Ectodermal cell (in vitro differentiated cells): Measurements from ENCODE around the gene S100A16.
"Not testable (repeated sequence)": the region's sequence is repeated elsewhere in the genome, so short reads cannot be mapped to it uniquely, and the experiment has no call there.

Experiments used
- H3K27ac ChIP-seq: 2 replicates; pipeline ENCODE4 v1.7.0; 2013; ENCODE audit warnings: mild to moderate bottlenecking, low read depth, low read length; ENCODE audit not compliant: insufficient read depth, poor library complexity, severe bottlenecking
- H3K27me3 ChIP-seq: 2 replicates; pipeline ENCODE4 v1.7.0; 2013; ENCODE audit warnings: mild to moderate bottlenecking, low read length; ENCODE audit not compliant: insufficient read depth, control insufficient read depth, poor library complexity, severe bottlenecking
- H3K36me3 ChIP-seq: one replicate; pipeline ENCODE4 v1.7.0; 2013; ENCODE audit warnings: low read length; ENCODE audit not compliant: control insufficient read depth, insufficient read depth
- H3K4me1 ChIP-seq: one replicate; pipeline ENCODE4 v1.7.0; 2013; ENCODE audit warnings: low read length; ENCODE audit not compliant: control insufficient read depth, insufficient read depth
- H3K4me3 ChIP-seq: 2 replicates; pipeline ENCODE4 v1.7.0; 2013; ENCODE audit warnings: low read depth, low read length, control low read depth; ENCODE audit not compliant: insufficient read depth
- H3K9me3 ChIP-seq: 2 replicates; pipeline ENCODE4 v1.7.0; 2013; ENCODE audit warnings: mild to moderate bottlenecking, low read length, moderate library complexity; ENCODE audit not compliant: control insufficient read depth
- WGBS, 2 experiments: methylation state at CpG; one replicate each; pipeline ENCODE4 v1.1.7; 2013; ENCODE audit warnings: missing lambda C conversion rate in 2 of 2; 5-methylcytosine and 5-hydroxymethylcytosine counted together

The S100A16 gene

GRCh38 chr1:153588033-153588432, 24.9 kb downstream of the S100A16 start:
- not testable (repeated sequence) for H3K36me3 ChIP-seq, H3K4me1 ChIP-seq, H3K4me3 ChIP-seq, H3K27ac ChIP-seq, H3K9me3 ChIP-seq, H3K27me3 ChIP-seq
- WGBS, 2 experiments: 89 to 92% methylated on average over 9 of the region's 10 CpGs

GRCh38 chr1:153587314-153587713, 25.6 kb downstream of the S100A16 start:
- no peak overlapping the region for H3K4me3 ChIP-seq
- no peaks in the 10 kb centered on the region for H3K27me3 ChIP-seq
- WGBS, 2 experiments: 91 to 94% methylated on average over 5 of the region's 5 CpGs
- no peak overlapping the region for H3K27ac ChIP-seq
- no peaks in the 10 kb centered on the region for H3K36me3 ChIP-seq
- peaks cover 7% of the 10 kb centered on the region for H3K4me1 ChIP-seq
- no peaks in the 10 kb centered on the region for H3K9me3 ChIP-seq

GRCh38 chr1:153586347-153586746, 26.6 kb downstream of the S100A16 start:
- no peaks in the 10 kb centered on the region for H3K9me3 ChIP-seq
- H3K27ac ChIP-seq: no peak overlapping the region
- no peaks in the 10 kb centered on the region for H3K36me3 ChIP-seq
- H3K27me3 ChIP-seq: no peaks in the 10 kb centered on the region
- H3K4me3 ChIP-seq: no peak overlapping the region
- peaks cover 7% of the 10 kb centered on the region for H3K4me1 ChIP-seq
- 83 to 86% methylated on average over 1 of the region's 1 CpG for WGBS, 2 experiments

DNA sequence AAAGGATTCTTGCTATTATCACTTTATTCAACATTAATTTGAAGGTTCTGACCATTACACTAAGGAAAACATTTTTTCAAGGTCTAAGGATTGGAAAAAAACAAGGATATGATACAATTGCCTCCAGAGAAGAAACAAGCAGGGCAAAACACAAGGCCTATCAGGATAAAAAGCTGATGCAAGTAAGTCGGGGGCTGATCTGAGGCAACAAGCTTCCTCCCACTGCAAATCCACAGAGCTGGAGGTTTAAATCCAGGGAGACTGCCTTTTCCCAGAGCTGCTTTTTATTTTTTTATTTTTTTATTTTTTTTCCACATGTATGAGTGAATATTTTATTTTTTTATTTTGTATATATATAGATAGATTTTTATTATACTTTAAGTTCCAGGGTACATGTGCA, 27.9 kb downstream of the S100A16 start:
- WGBS, 2 experiments: 88 to 96% methylated on average over 1 of the region's 1 CpG
- H3K27ac ChIP-seq: no peak overlapping the region
- no peaks in the 10 kb centered on the region for H3K36me3 ChIP-seq
- no peaks in the 10 kb centered on the region for H3K9me3 ChIP-seq
- peaks cover 7% of the 10 kb centered on the region for H3K4me1 ChIP-seq
- no peak overlapping the region for H3K4me3 ChIP-seq
- no peaks in the 10 kb centered on the region for H3K27me3 ChIP-seq

DNA sequence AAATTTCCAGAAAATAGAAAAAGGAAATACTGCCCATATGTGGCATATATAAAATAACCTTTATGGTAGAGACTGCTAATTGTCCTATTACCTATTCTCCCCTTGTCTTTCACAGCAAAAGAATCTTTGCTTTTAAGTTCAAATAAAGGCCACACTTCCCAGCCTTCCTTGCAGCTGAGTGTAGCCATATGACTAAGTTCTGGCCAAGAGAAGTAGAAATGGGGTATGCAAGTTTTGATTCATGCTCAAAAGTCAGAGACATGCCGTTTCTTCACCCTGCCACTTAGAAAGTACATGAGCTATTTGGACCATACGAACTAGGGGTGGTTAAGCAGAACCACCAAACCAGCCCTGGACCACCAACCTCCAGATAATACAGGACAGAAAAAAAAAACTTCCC, 29.0 kb downstream of the S100A16 start:
- peaks cover 13% of the 10 kb centered on the region for H3K4me1 ChIP-seq
- H3K4me3 ChIP-seq: no peak overlapping the region
- WGBS, 2 experiments: 84 to 92% methylated on average over 2 of the region's 2 CpGs
- H3K9me3 ChIP-seq: no peaks in the 10 kb centered on the region
- no peaks in the 10 kb centered on the region for H3K36me3 ChIP-seq
- H3K27ac ChIP-seq: no peak overlapping the region
- H3K27me3 ChIP-seq: no peaks in the 10 kb centered on the region

DNA sequence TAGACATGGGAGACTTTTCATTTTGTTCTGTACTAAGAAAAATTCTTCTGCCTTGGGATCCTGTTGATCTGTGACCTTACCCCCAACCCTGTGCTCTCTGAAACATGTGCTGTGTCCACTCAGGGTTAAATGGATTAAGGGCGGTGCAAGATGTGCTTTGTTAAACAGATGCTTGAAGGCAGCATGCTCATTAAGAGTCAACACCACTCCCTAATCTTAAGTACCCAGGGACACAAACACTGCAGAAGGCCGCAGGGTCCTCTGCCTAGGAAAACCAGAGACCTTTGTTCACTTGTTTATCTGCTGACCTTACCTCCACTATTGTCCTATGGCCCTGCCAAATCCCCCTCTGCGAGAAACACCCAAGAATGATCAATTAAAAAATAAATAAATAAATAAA, 29.4 kb downstream of the S100A16 start:
- not testable (repeated sequence) for H3K4me3 ChIP-seq, H3K9me3 ChIP-seq, H3K27ac ChIP-seq, H3K27me3 ChIP-seq, H3K36me3 ChIP-seq
- H3K4me1 ChIP-seq: peaks cover 17% of the 10 kb centered on the region
- WGBS, 2 experiments: 26 to 56% methylated on average over 1 of the region's 3 CpGs

- peaks cover 23% of the 10 kb centered on the region for H3K4me1 ChIP-seq
- H3K9me3 ChIP-seq, H3K27ac ChIP-seq, H3K36me3 ChIP-seq, H3K27me3 ChIP-seq, H3K4me3 ChIP-seq: not testable (repeated sequence)
- WGBS, 2 experiments: 95% methylated on average over 34 of the region's 34 CpGs
These were observed 30.1 kb downstream of the S100A16 start for GRCh38 chr1:153582836-153583235.

DNA sequence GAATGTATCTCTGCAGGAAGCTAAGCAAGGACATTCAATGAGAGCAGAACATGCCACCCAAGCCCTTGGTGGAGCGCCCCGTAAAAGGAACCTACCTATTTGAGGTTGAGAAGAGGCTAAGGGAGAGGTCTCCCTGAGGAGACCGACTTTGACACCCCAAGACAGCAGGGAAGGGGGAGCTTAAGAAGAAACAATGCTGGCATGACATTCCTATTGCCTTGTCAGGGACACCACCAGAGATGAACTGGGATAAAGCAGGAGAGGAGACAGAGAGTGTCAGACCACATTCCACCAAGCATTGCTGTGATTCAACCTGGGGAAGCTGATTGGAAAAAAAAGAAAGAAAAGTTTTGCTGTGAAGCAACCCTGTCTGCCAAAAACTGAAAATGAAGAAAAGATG, 34.0 kb downstream of the S100A16 start:
- Histone ChIP-seq H3K27ac (peak overlapping the region; percentile 67), H3K9me3 (no peaks in the 10 kb centered on the region), H3K4me3 (no peak overlapping the region), H3K4me1 (peaks cover 17% of the 10 kb centered on the region), H3K36me3 (no peaks in the 10 kb centered on the region), H3K27me3 (no peaks in the 10 kb centered on the region)
- 73 to 74% methylated on average over 3 of the region's 3 CpGs for WGBS, 2 experiments

DNA sequence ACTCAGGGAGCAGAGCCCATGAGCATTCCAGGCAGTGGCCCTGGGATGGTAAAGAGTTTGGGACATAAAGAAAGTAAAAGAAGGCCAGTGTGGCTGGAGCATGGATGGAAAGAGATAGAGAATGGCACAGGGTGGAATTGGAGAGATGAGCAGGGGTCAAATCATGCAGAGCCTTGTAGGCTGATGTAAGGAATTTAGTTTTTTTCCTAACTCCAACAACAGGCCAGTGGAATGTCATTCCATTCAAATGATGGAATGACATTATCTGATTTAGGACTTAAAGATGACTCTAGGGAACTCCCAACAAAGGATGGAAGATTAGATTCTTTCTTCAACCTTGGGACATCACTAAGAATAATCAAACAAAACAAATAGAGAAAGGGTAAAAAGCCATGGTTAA, 34.4 kb downstream of the S100A16 start:
- H3K4me3 ChIP-seq: no peak overlapping the region
- H3K9me3 ChIP-seq: no peaks in the 10 kb centered on the region
- H3K4me1 ChIP-seq: peaks cover 16% of the 10 kb centered on the region
- H3K27ac ChIP-seq: peak overlapping the region; percentile 67
- no peaks in the 10 kb centered on the region for H3K36me3 ChIP-seq
- H3K27me3 ChIP-seq: no peaks in the 10 kb centered on the region

DNA sequence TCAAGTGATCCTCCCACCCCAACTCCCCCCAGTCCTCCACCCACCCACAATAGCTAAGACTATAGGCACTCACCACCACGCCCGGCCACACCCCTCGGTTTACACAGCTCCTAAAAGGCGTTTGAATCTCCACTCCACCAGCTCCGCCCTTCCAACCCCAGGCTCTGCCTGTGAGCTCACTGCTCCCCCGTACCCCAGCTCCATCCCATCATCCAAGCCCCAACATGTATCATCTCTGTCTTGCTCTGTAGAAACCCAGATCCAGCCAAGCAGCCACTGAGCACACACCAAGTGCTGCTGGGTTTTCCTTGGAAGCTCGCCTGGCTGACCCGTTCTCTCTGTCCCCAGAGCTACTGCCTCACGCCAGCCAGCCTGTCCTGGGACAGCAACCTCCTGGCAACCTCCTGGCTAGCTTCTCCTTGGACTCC, 35.3 kb downstream of the S100A16 start:
- 72 to 79% methylated on average over 9 of the region's 9 CpGs for WGBS, 2 experiments
- Histone ChIP-seq H3K27me3 (no peaks in the 10 kb centered on the region), H3K36me3 (no peaks in the 10 kb centered on the region), H3K4me3 (no peak overlapping the region), H3K9me3 (no peaks in the 10 kb centered on the region), H3K27ac (no peak overlapping the region), H3K4me1 (peaks cover 16% of the 10 kb centered on the region)

- Histone ChIP-seq H3K9me3 (no peaks in the 10 kb centered on the region), H3K4me3 (no peak overlapping the region), H3K27ac (no peak overlapping the region), H3K36me3 (no peaks in the 10 kb centered on the region), H3K27me3 (no peaks in the 10 kb centered on the region), H3K4me1 (peaks cover 16% of the 10 kb centered on the region)
- WGBS, 2 experiments: 79 to 87% methylated on average over 4 of the region's 4 CpGs
These were observed 35.8 kb downstream of the S100A16 start for GRCh38 chr1:153577138-153577537.
